ENCODE results near the gene RP9.

- TF ChIP-seq CTCF (IDR thresholded peaks at IDR 0.05; ENCODE audit: insufficient read depth, low read depth, low read length) (no peak), EZH2 (IDR thresholded peaks at IDR 0.05; ENCODE audit: insufficient read depth, low read length) (no peak)
Observed at GRCh38 chr7:33127085-33127484, 17.9 kb upstream of the RP9 start.
